ENCODE data around the gene ITGB4. TPM values are rescaled to one million over a fixed set of nuclear protein-coding genes. Genes with fewer than 3 reads are reported as not detected.

Gene ITGB4
- total RNA-seq, 1 experiment from 2014 or later, result 568 TPM

DNA sequence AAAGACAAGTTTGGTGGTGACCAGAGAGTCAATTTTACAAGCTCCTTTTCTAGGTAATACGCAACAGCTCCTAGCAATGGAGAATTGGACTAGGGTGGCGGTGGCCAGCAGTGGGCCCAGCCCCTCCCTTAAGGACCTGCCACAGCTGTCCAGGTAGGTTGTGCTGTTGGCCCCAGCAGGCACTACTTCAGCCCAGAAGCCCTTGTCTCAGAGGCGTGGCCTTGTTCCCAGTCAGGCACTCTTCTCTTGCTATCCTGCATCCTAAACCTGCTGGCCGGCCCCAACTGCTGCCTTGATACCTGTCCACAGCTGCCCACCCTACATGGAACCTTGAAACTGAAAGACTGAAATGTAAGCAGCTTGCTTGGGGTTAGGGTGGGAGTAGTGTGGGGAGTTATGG, 44.7 kb downstream of the ITGB4 start:
- intact Hi-C loops (cut with micrococcal nuclease), result no loop called here
- no peak for DNase-seq (ENCODE audit: low read depth, low spot score)
- no peaks in the 10 kb centered on the region for H3K9me3 ChIP-seq (ENCODE audit: control insufficient read depth in 1 of 2, insufficient read depth in 1 of 2, low read depth in 1 of 2, low read length in 2 of 2)
- RAD21 ChIA-PET (ENCODE audit: low non-redundant PET in 1 of 2, low total read pairs in 2 of 2, uncharacterized antibody in 2 of 2, unreplicated experiment in 2 of 2), result interaction anchor here (0.8 to 1.1 kb wide), 2 partner anchors 14 to 89 kb away, joined by 3 to 5 read pairs; partner anchors contain the start of gene WBP2 (in 1 of the 2)
- H3K27me3 ChIP-seq (ENCODE audit: insufficient read depth, low read length), result no peaks in the 10 kb centered on the region
- no peaks in the 10 kb centered on the region for H3K9me2 ChIP-seq (ENCODE audit: insufficient read depth)
- CTCF ChIA-PET, result interaction anchor here (0.6 to 7.9 kb wide), 13 partner anchors 8 to 165 kb away, joined by 3 to 73 read pairs (median 6); partner anchors contain the start of gene SMIM5
- no peak overlapping the region for H3K9ac ChIP-seq (ENCODE audit: low read length)
- no peak overlapping the region for H3K4me3 ChIP-seq (replicated peaks in 1 of 2; ENCODE audit: low read depth in 1 of 2, low read length in 2 of 2)
- H3K27ac ChIP-seq (ENCODE audit: low read depth, low read length), result no peak overlapping the region
- TF ChIP-seq CBX3 (IDR thresholded peaks at IDR 0.05; ENCODE audit: low read depth) (no peak), YY1 (IDR thresholded peaks at IDR 0.05; ENCODE audit: extremely low read depth, insufficient replicate concordance, low read depth, low read length) (no peak), POLR2AphosphoS5 (IDR thresholded peaks at IDR 0.05; ENCODE audit: low read depth, low read length) (no peak), TCF7L2 (IDR thresholded peaks at IDR 0.05; ENCODE audit: borderline replicate concordance, extremely low read depth, insufficient read depth, insufficient read length) (no peak), RAD21 (IDR thresholded peaks at IDR 0.05; ENCODE audit: low read depth) (no peak), SRF (IDR thresholded peaks at IDR 0.05; ENCODE audit: low read depth) (no peak), JUND (IDR thresholded peaks at IDR 0.05) (no peak), POLR2A (IDR thresholded peaks at IDR 0.05; ENCODE audit: borderline replicate concordance, extremely low read depth, insufficient read depth, insufficient read length) (no peak), CEBPB (IDR thresholded peaks at IDR 0.05; ENCODE audit: low read depth) (no peak), SIN3A (IDR thresholded peaks at IDR 0.05; ENCODE audit: low read depth) (no peak), EZH2phosphoT487 (IDR thresholded peaks at IDR 0.05; ENCODE audit: borderline replicate concordance) (no peak), EZH2 (IDR thresholded peaks at IDR 0.05) (no peak), ZNF274 (IDR thresholded peaks at IDR 0.05; ENCODE audit: low read depth, low read length) (no peak), FOSL1 (IDR thresholded peaks at IDR 0.05; ENCODE audit: low read depth) (no peak), ELF1 (IDR thresholded peaks at IDR 0.05; ENCODE audit: borderline replicate concordance, low read depth) (no peak)
- TF ChIP-seq, protein P1, sequence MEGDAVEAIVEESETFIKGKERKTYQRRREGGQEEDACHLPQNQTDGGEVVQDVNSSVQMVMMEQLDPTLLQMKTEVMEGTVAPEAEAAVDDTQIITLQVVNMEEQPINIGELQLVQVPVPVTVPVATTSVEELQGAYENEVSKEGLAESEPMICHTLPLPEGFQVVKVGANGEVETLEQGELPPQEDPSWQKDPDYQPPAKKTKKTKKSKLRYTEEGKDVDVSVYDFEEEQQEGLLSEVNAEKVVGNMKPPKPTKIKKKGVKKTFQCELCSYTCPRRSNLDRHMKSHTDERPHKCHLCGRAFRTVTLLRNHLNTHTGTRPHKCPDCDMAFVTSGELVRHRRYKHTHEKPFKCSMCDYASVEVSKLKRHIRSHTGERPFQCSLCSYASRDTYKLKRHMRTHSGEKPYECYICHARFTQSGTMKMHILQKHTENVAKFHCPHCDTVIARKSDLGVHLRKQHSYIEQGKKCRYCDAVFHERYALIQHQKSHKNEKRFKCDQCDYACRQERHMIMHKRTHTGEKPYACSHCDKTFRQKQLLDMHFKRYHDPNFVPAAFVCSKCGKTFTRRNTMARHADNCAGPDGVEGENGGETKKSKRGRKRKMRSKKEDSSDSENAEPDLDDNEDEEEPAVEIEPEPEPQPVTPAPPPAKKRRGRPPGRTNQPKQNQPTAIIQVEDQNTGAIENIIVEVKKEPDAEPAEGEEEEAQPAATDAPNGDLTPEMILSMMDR (IDR thresholded peaks at IDR 0.05 in 2 of 3, conservative IDR thresholded peaks at IDR 0.05 in 1 of 3; ENCODE audit: borderline replicate concordance in 1 of 3, insufficient read depth in 1 of 3, low read depth in 2 of 3, low read length in 2 of 3), result no peak
- TF ChIP-seq, protein P2, sequence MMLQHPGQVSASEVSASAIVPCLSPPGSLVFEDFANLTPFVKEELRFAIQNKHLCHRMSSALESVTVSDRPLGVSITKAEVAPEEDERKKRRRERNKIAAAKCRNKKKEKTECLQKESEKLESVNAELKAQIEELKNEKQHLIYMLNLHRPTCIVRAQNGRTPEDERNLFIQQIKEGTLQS (IDR thresholded peaks at IDR 0.05), result no peak
- TF ChIP-seq, protein P3, sequence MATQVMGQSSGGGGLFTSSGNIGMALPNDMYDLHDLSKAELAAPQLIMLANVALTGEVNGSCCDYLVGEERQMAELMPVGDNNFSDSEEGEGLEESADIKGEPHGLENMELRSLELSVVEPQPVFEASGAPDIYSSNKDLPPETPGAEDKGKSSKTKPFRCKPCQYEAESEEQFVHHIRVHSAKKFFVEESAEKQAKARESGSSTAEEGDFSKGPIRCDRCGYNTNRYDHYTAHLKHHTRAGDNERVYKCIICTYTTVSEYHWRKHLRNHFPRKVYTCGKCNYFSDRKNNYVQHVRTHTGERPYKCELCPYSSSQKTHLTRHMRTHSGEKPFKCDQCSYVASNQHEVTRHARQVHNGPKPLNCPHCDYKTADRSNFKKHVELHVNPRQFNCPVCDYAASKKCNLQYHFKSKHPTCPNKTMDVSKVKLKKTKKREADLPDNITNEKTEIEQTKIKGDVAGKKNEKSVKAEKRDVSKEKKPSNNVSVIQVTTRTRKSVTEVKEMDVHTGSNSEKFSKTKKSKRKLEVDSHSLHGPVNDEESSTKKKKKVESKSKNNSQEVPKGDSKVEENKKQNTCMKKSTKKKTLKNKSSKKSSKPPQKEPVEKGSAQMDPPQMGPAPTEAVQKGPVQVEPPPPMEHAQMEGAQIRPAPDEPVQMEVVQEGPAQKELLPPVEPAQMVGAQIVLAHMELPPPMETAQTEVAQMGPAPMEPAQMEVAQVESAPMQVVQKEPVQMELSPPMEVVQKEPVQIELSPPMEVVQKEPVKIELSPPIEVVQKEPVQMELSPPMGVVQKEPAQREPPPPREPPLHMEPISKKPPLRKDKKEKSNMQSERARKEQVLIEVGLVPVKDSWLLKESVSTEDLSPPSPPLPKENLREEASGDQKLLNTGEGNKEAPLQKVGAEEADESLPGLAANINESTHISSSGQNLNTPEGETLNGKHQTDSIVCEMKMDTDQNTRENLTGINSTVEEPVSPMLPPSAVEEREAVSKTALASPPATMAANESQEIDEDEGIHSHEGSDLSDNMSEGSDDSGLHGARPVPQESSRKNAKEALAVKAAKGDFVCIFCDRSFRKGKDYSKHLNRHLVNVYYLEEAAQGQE (IDR thresholded peaks at IDR 0.05; ENCODE audit: low read depth), result no peak
- TF ChIP-seq, protein P4, sequence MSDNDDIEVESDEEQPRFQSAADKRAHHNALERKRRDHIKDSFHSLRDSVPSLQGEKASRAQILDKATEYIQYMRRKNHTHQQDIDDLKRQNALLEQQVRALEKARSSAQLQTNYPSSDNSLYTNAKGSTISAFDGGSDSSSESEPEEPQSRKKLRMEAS (IDR thresholded peaks at IDR 0.05), result no peak
- POLR2A ChIA-PET, result interaction anchor here (0.6 to 4.3 kb wide), 3 partner anchors 11 to 16 kb away, joined by 3 to 74 read pairs (median 59); a partner anchor contains a TSS
- H4K20me1 ChIP-seq (ENCODE audit: insufficient read depth), result no peaks in the 10 kb centered on the region
- H3K79me2 ChIP-seq (ENCODE audit: insufficient read depth, low read length), result 0 out of 2 replicates have a peak, but pooled peaks cover 6% of the 10 kb centered on the region
- no peak overlapping the region for H3K4me2 ChIP-seq (ENCODE audit: low read length)
- H2AFZ ChIP-seq (ENCODE audit: low read depth, low read length, poor library complexity, severe bottlenecking), result no peak overlapping the region
- no peak for ATAC-seq
- no TSS peak for BruUV-seq (replicated peaks)
- peaks cover 13 to 29% of the 10 kb centered on the region in 2 experiments for H3K4me1 ChIP-seq (ENCODE audit: control insufficient read depth in 1 of 2, insufficient read depth in 2 of 2, low read length in 2 of 2)
- H3K36me3 ChIP-seq (ENCODE audit: control insufficient read depth in 1 of 2, insufficient read depth in 2 of 2, low read length in 2 of 2), result 0 out of 4 replicates have a peak, but pooled peaks cover 0 to 3% of the 10 kb centered on the region in 2 experiments
